HCT116 (cell line): ENCODE measurements around the gene INF2. TPM values are rescaled to one million over a fixed set of nuclear protein-coding genes. Genes with fewer than 3 reads are reported as not detected.

ENCODE experiments used
- ATAC-seq: fragments of 200-7000 bp; cut with Tn5 transposase; 2 replicates; pipeline ENCODE4 v1.9.1; 2020; ENCODE audit warnings: mild to moderate bottlenecking, moderate library complexity
- BruUV-seq: library from RNA; stranded (reverse); fragments of 400-500 nt; replicated peaks from 2 replicates; lab custom pipeline; 2021; lab: Mats Ljungman, UMichigan
- CTCF ChIA-PET: fragments of 300-600 bp; sonication (Branson Sonifier 250); formaldehyde crosslinking; loops from one replicate; lab custom pipeline; 2021; ENCODE audit warnings: antibody characterized with exemption; lab: Charles Lee
- POLR2A ChIA-PET: fragments of 300-600, 350-600 bp; sonication (Branson Sonifier 250); formaldehyde crosslinking; loops from one replicate; lab custom pipeline; 2021; ENCODE audit warnings: antibody characterized with exemption; lab: Charles Lee
- RAD21 ChIA-PET, 2 experiments: fragments of 300-600 bp; sonication (Branson Sonifier 250); formaldehyde crosslinking; loops; one replicate each; lab custom pipeline; 2023; ENCODE audit warnings: low total read pairs in 2 of 2; ENCODE audit not compliant: uncharacterized antibody in 2 of 2, unreplicated experiment in 2 of 2, low non-redundant PET in 1 of 2; lab: Charles Lee
- DNase-seq: peaks from one replicate; pipeline ENCODE4 v3.0.0-alpha.2; 2010; ENCODE audit warnings: low read depth, low spot score
- H2AFZ ChIP-seq: fragments of 200-600 bp; shearing (Covaris generic), sonication (generic); 2 replicates; pipeline ENCODE4 v1.6.1; 2017; ENCODE audit warnings: low read depth, mixed run types, mixed read lengths, antibody characterized with exemption, low read length; ENCODE audit not compliant: poor library complexity, severe bottlenecking
- H3K27ac ChIP-seq: 2 replicates; pipeline ENCODE4 v1.5.1; 2012; ENCODE audit warnings: low read depth, low read length
- H3K27me3 ChIP-seq: fragments of 200-600 bp; sonication (generic); 2 replicates; pipeline ENCODE4 v1.6.1; 2016; ENCODE audit warnings: mixed run types, low read length, mixed read lengths; ENCODE audit not compliant: insufficient read depth
- H3K36me3 ChIP-seq, 2 experiments: fragments of 200-500 bp in 1 of 2; fragments of 200-600 bp in 1 of 2; sonication (Bioruptor generic) in 1 of 2; sonication (generic) in 1 of 2; 2 replicates each; pipeline versions ENCODE4 v1.5.1 to v1.6.1; 2014 to 2016; ENCODE audit warnings: low read length in 2 of 2, inconsistent platforms in 1 of 2, mixed read lengths in 1 of 2, mixed run types in 1 of 2; ENCODE audit not compliant: insufficient read depth in 2 of 2, control insufficient read depth in 1 of 2
- H3K4me1 ChIP-seq, 2 experiments: fragments of 200-600 bp in 1 of 2; sonication (generic) in 1 of 2; 2 replicates each; pipeline versions ENCODE4 v1.5.1 to v1.6.1; 2012 to 2017; ENCODE audit warnings: low read length in 2 of 2, inconsistent platforms in 1 of 2, mild to moderate bottlenecking in 1 of 2, mixed read lengths in 1 of 2, mixed run types in 1 of 2, moderate library complexity in 1 of 2; ENCODE audit not compliant: insufficient read depth in 2 of 2, control insufficient read depth in 1 of 2
- H3K4me2 ChIP-seq: fragments of 200-600 bp; sonication (generic); 2 replicates; pipeline ENCODE4 v1.6.1; 2017; ENCODE audit warnings: mixed run types, low read length, mixed read lengths
- H3K4me3 ChIP-seq, 2 experiments: fragments of 200-600 bp in 1 of 2; sonication (generic) in 1 of 2; replicated peaks in 1 of 2; 2 replicates each; pipeline ENCODE4 v1.5.1; 2011 to 2016; ENCODE audit warnings: low read length in 2 of 2, control low read depth in 1 of 2, low read depth in 1 of 2, mild to moderate bottlenecking in 1 of 2, mixed read lengths in 1 of 2, mixed run types in 1 of 2
- H3K79me2 ChIP-seq: fragments of 200-600 bp; sonication (generic); 2 replicates; pipeline ENCODE4 v1.6.1; 2017; ENCODE audit warnings: mild to moderate bottlenecking, mixed run types, low read length, moderate library complexity, mixed read lengths; ENCODE audit not compliant: insufficient read depth
- H3K9ac ChIP-seq: fragments of 200-600 bp; sonication (generic); 2 replicates; pipeline ENCODE4 v1.6.1; 2016; ENCODE audit warnings: low read length, mixed read lengths
- H3K9me2 ChIP-seq: fragments of 200-600 bp; sonication (generic), shearing (Covaris generic); 2 replicates; pipeline ENCODE4 v1.6.1; 2017; ENCODE audit warnings: mixed run types, mild to moderate bottlenecking, moderate library complexity; ENCODE audit not compliant: insufficient read depth
- H3K9me3 ChIP-seq, 2 experiments: fragments of 200-500 bp in 1 of 2; fragments of 200-600 bp in 1 of 2; sonication (Bioruptor generic) in 1 of 2; sonication (generic) in 1 of 2; 2 replicates each; pipeline ENCODE4 v1.6.1; 2014 to 2017; ENCODE audit warnings: low read length in 2 of 2, mixed read lengths in 2 of 2, inconsistent platforms in 1 of 2, low read depth in 1 of 2, mild to moderate bottlenecking in 1 of 2, mixed run types in 1 of 2, moderate library complexity in 1 of 2; ENCODE audit not compliant: control insufficient read depth in 1 of 2, insufficient read depth in 1 of 2
- H4K20me1 ChIP-seq: fragments of 200-600 bp; sonication (generic), shearing (Covaris generic); 2 replicates; pipeline ENCODE4 v1.6.1; 2017; ENCODE audit warnings: mixed run types, mild to moderate bottlenecking, moderate library complexity; ENCODE audit not compliant: insufficient read depth
- CEBPB ChIP-seq: IDR thresholded peaks from 2 replicates; pipeline ENCODE4 v1.6.1; 2012; ENCODE audit warnings: low read depth
- CTCF ChIP-seq, 3 experiments: fragments of 200-600 bp in 1 of 3; sonication (generic) in 1 of 3; IDR thresholded peaks in 2 of 3; conservative IDR thresholded peaks in 1 of 3; 2 replicates each; pipeline ENCODE4 v1.5.1; 2012 to 2017; ENCODE audit warnings: low read depth in 2 of 3, low read length in 2 of 3, antibody characterized with exemption in 1 of 3, borderline replicate concordance in 1 of 3, control low read depth in 1 of 3, mild to moderate bottlenecking in 1 of 3, mixed read lengths in 1 of 3, mixed run types in 1 of 3, moderate library complexity in 1 of 3; ENCODE audit not compliant: insufficient read depth in 1 of 3
- EGR1 ChIP-seq: IDR thresholded peaks from 2 replicates; pipeline ENCODE4 v1.6.1; 2012; ENCODE audit warnings: low read depth
- EZH2 ChIP-seq: fragments of 200-600 bp; sonication (generic); IDR thresholded peaks from 2 replicates; pipeline ENCODE4 v1.6.1; 2017; ENCODE audit warnings: antibody characterized with exemption, mixed run types
- EZH2phosphoT487 ChIP-seq: fragments of 200-600 bp; IDR thresholded peaks from 2 replicates; pipeline ENCODE4 v1.6.1; 2018; ENCODE audit warnings: antibody characterized with exemption, borderline replicate concordance
- POLR2A ChIP-seq: IDR thresholded peaks from 2 replicates; pipeline ENCODE4 v1.7.0; 2011; ENCODE audit warnings: borderline replicate concordance; ENCODE audit not compliant: insufficient read depth, insufficient read length; ENCODE audit errors: extremely low read depth
- SIN3A ChIP-seq: IDR thresholded peaks from 2 replicates; pipeline ENCODE4 v1.6.1; 2012; ENCODE audit warnings: low read depth
- SP1 ChIP-seq: IDR thresholded peaks from 2 replicates; pipeline ENCODE4 v1.6.1; 2012; ENCODE audit warnings: low read depth
- intact Hi-C: fragments of 100-400 bp; cut with micrococcal nuclease; formaldehyde crosslinking; loops from 2 replicates; pipeline ENCODE4 v1.10.0; 2022
- total RNA-seq: library from RNA; stranded (reverse); gene quantifications from one replicate; pipeline ENCODE4 v1.2.1, GENCODE V29; 2021; ENCODE audit not compliant: unreplicated experiment

Gene INF2
- total RNA-seq, 1 experiment from 2014 or later: 95.8 TPM

- Histone ChIP-seq H3K9me3 (no peaks in the 10 kb centered on the region), H3K4me3 (no peak overlapping the region), H3K36me3 (peaks cover 0 to 2% of the 10 kb centered on the region in 2 experiments; a peak in 1 of 4 replicates), H3K9me2 (no peaks in the 10 kb centered on the region), H3K9ac (no peak overlapping the region), H3K27me3 (no peaks in the 10 kb centered on the region), H3K79me2 (no peaks in the 10 kb centered on the region), H3K27ac (no peak overlapping the region), H3K4me2 (no peak overlapping the region), H3K4me1 (peaks cover 3 to 9% of the 10 kb centered on the region in 2 experiments; a peak in 3 of 4 replicates), H2AFZ (no peak overlapping the region), H4K20me1 (no peaks in the 10 kb centered on the region)
- TF ChIP-seq CEBPB: no peak
- no peak for TF ChIP-seq CTCF (IDR thresholded peaks at IDR 0.05 in 2 of 3, conservative IDR thresholded peaks at IDR 0.05 in 1 of 3; ENCODE audit: borderline replicate concordance in 1 of 3, insufficient read depth in 1 of 3, low read depth in 2 of 3, low read length in 2 of 3)
- no peak for TF ChIP-seq EGR1
- no peak for TF ChIP-seq SP1
- no peak for TF ChIP-seq EZH2
- no peak for TF ChIP-seq POLR2A
- no peak for TF ChIP-seq EZH2phosphoT487
- no peak for TF ChIP-seq SIN3A
- ChIA-PET POLR2A (interaction anchor here (0.7 to 1.1 kb wide), 3 partner anchors 12 to 16 kb away, joined by 3 read pairs; partner anchors contain the start of gene SIVA1), CTCF (interaction anchor here (1.6 kb wide), 1 partner anchor 13 kb away, joined by 6 read pairs; the partner anchor contains the start of gene SIVA1), RAD21 (interaction anchor here in 1 of 2 experiments (0.6 kb wide), 1 partner anchor 62 kb away, joined by 4 read pairs; no protein-coding TSS in a partner anchor)
- DNase-seq: no peak
- no peak for ATAC-seq
- intact Hi-C loops: no loop called here
- BruUV-seq: no TSS peak
These were observed 76.1 kb downstream of the INF2 start for GRCh38 chr14:104765517-104765916.
